H1 (cell line): ENCODE measurements around the gene CCDC180.

Experiments used
- CBX8 ChIP-seq: fragments of 300-800, 300-1000 bp; sonication (generic); IDR thresholded peaks from 2 replicates; pipeline ENCODE4 v1.7.1; 2016; ENCODE audit warnings: low read depth, low read length, borderline replicate concordance
- CREB1 ChIP-seq: IDR thresholded peaks from 2 replicates; pipeline ENCODE4 v1.6.1; 2012; ENCODE audit warnings: inconsistent platforms
- CTCF ChIP-seq, 3 experiments: IDR thresholded peaks; 1 replicate in 2 of 3; 2 replicates in 1 of 3; pipeline versions ENCODE4 v1.5.1 to v1.6.1; 2011; ENCODE audit warnings: low read length in 3 of 3, mild to moderate bottlenecking in 3 of 3, inconsistent platforms in 2 of 3, low read depth in 1 of 3, moderate library complexity in 1 of 3; ENCODE audit not compliant: insufficient read depth in 1 of 3; ENCODE audit errors: control extremely low read depth in 1 of 3
- EZH2 ChIP-seq: fragments of 200-600 bp; sonication (generic); IDR thresholded peaks from 2 replicates; pipeline ENCODE4 v1.7.1; 2012; ENCODE audit warnings: low read depth, mild to moderate bottlenecking, moderate library complexity, low read length, inconsistent platforms; ENCODE audit not compliant: severe bottlenecking
- HDAC2 ChIP-seq, 2 experiments: fragments of 300-600 bp in 1 of 2; sonication (generic) in 1 of 2; IDR thresholded peaks; 2 replicates each; pipeline ENCODE4 v1.6.1; 2011 to 2012; ENCODE audit warnings: low read depth in 2 of 2, low read length in 2 of 2, mild to moderate bottlenecking in 2 of 2, moderate library complexity in 2 of 2, borderline replicate concordance in 1 of 2, inconsistent platforms in 1 of 2
- KDM1A ChIP-seq: fragments of 200-600, 300-600 bp; sonication (generic); IDR thresholded peaks from 2 replicates; pipeline ENCODE4 v1.7.1; 2016; ENCODE audit warnings: mild to moderate bottlenecking, low read length, borderline replicate concordance
- MAX ChIP-seq: IDR thresholded peaks from 2 replicates; pipeline ENCODE4 v1.6.1; 2012; ENCODE audit warnings: inconsistent platforms
- POLR2A ChIP-seq, 2 experiments: IDR thresholded peaks; 1 replicate in 1 of 2; 2 replicates in 1 of 2; pipeline ENCODE4 v1.6.1; 2011; ENCODE audit warnings: low read depth in 2 of 2, low read length in 2 of 2, mild to moderate bottlenecking in 2 of 2; ENCODE audit errors: control extremely low read depth in 1 of 2
- POLR2AphosphoS5 ChIP-seq: IDR thresholded peaks from 2 replicates; pipeline ENCODE4 v1.6.1; 2011; ENCODE audit warnings: low read depth, low read length
- RFX5 ChIP-seq: IDR thresholded peaks from 2 replicates; pipeline ENCODE4 v1.6.1; 2011; ENCODE audit warnings: low read depth, low read length, improper control_type of control experiment, borderline replicate concordance
- SP2 ChIP-seq: IDR thresholded peaks from 2 replicates; pipeline ENCODE4 v1.6.1; 2012; ENCODE audit warnings: mild to moderate bottlenecking, low read length, inconsistent platforms
- SRF ChIP-seq: IDR thresholded peaks from 2 replicates; pipeline ENCODE4 v1.6.1; 2011; ENCODE audit warnings: mild to moderate bottlenecking, low read depth, low read length, moderate library complexity
- TAF1 ChIP-seq: IDR thresholded peaks from 2 replicates; pipeline ENCODE4 v1.6.1; 2011; ENCODE audit warnings: mild to moderate bottlenecking, low read depth, low read length
- USF2 ChIP-seq: IDR thresholded peaks from 2 replicates; pipeline ENCODE4 v1.6.1; 2011; ENCODE audit warnings: low read length, improper control_type of control experiment

GRCh38 chr9:97311798-97312500, 4.5 kb downstream of the CCDC180 start:
- TF ChIP-seq HDAC2 (IDR thresholded peaks at IDR 0.05; ENCODE audit: borderline replicate concordance in 1 of 2, low read depth in 2 of 2, low read length in 2 of 2) (no peak), CTCF (IDR thresholded peaks at IDR 0.05; ENCODE audit: control extremely low read depth in 1 of 3, insufficient read depth in 1 of 3, low read depth in 1 of 3, low read length in 3 of 3) (no peak), KDM1A (no peak), CBX8 (no peak), POLR2AphosphoS5 (no peak), POLR2A (IDR thresholded peaks at IDR 0.05; ENCODE audit: control extremely low read depth in 1 of 2, low read depth in 2 of 2, low read length in 2 of 2) (no peak), TAF1 (no peak), MAX (no peak), EZH2 (no peak), CREB1 (no peak), SP2 (no peak), RFX5 (no peak), USF2 (no peak), SRF (no peak)
